ENCODE results near the gene PLEKHM1.
"Not testable (repeated sequence)": the region's sequence is repeated elsewhere in the genome, so short reads cannot be mapped to it uniquely, and the experiment has no call there.

PLEKHM1 gene

DNA sequence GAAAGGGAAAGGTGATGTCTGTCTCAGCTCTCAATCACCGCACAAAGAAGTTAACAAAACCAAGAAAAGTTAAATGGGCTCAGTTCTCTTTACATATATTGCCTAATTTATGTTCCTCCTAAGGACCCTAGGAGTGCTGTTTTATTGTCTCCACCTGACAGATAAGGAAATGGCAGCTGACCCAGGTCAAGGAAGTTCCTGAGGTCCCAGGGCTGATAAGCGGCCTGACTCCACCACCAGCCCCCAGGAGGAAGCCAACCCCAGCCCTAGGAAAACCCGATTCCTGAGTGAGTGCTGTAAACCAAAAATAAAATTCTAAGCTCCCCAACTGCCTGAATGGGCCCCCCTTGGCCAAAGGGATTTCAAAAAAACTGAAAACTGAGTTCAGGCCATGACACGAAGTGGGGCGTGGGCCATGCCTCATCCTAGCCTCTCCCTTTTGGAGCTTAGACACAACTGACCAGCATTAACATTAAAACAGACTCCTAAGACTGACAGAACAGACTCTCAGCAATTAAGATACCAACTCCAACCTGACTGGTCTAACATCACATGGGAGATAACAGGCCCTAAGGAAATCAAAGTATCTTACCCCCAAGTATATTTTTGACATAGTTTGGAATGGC is 6.8 kb downstream of the PLEKHM1 start:
- WGBS (ENCODE audit: insufficient coverage) = 25% methylated on average over 2 of the region's 5 CpGs
- H3K27ac ChIP-seq (ENCODE audit: insufficient read depth in 1 of 2, low read depth in 1 of 2, low read length in 2 of 2, poor library complexity in 1 of 2, severe bottlenecking in 2 of 2); H3K9me3 ChIP-seq (ENCODE audit: control extremely low read depth in 1 of 5, control insufficient read depth in 4 of 5, insufficient read depth in 2 of 5, low read depth in 1 of 5, low read length in 4 of 5): not testable (repeated sequence)

GRCh38 chr17:45483177-45483576 is 7.3 kb downstream of the PLEKHM1 start:
- H3K36me3 ChIP-seq (ENCODE audit: control insufficient read depth in 4 of 4, insufficient read depth in 4 of 4, low read length in 3 of 4); H3K4me3 ChIP-seq (ENCODE audit: control insufficient read depth in 1 of 7, extremely low read depth in 1 of 7, insufficient read depth in 4 of 7, low read depth in 2 of 7, low read length in 6 of 7); H3K27me3 ChIP-seq (replicated peaks in 2 of 5; ENCODE audit: control insufficient read depth in 4 of 5, insufficient read depth in 5 of 5, low read length in 4 of 5); DNase-seq; POLR2A ChIA-PET; H3K9me3 ChIP-seq (ENCODE audit: control extremely low read depth in 1 of 5, control insufficient read depth in 4 of 5, insufficient read depth in 2 of 5, low read depth in 1 of 5, low read length in 4 of 5); H3K27ac ChIP-seq (ENCODE audit: insufficient read depth in 1 of 2, low read depth in 1 of 2, low read length in 2 of 2, poor library complexity in 1 of 2, severe bottlenecking in 2 of 2): not testable (repeated sequence)
- WGBS (ENCODE audit: insufficient coverage) = no CpG with 5 or more reads among the region's 3 CpGs
- CTCF ChIA-PET = interaction anchor here (0.5 kb wide), 1 partner anchor 109 kb away, joined by 4 read pairs; no protein-coding TSS in a partner anchor
- H3K4me1 ChIP-seq (ENCODE audit: control extremely low read depth in 1 of 4, control insufficient read depth in 4 of 4, insufficient read depth in 4 of 4, low read length in 3 of 4) = peaks cover 0 to 29% (median 24%) of the 10 kb centered on the region in 4 experiments

More for the DNA sequence above, 6.8 kb downstream of the PLEKHM1 start:
- H3K27me3 ChIP-seq (replicated peaks in 2 of 5; ENCODE audit: control insufficient read depth in 4 of 5, insufficient read depth in 5 of 5, low read length in 4 of 5); POLR2A ChIA-PET; DNase-seq; H3K36me3 ChIP-seq (ENCODE audit: control insufficient read depth in 4 of 4, insufficient read depth in 4 of 4, low read length in 3 of 4): not testable (repeated sequence)
- CTCF ChIA-PET = interaction anchor here (0.5 kb wide), 1 partner anchor 108 kb away, joined by 4 read pairs; no protein-coding TSS in a partner anchor
- Histone ChIP-seq H3K4me1 (ENCODE audit: control extremely low read depth in 1 of 4, control insufficient read depth in 4 of 4, insufficient read depth in 4 of 4, low read length in 3 of 4) (peaks cover 0 to 29% (median 24%) of the 10 kb centered on the region in 4 experiments), H3K4me3 (ENCODE audit: control insufficient read depth in 1 of 7, extremely low read depth in 1 of 7, insufficient read depth in 4 of 7, low read depth in 2 of 7, low read length in 6 of 7) (peak overlapping the region in 1 of 7 experiments; percentile 19)

DNA sequence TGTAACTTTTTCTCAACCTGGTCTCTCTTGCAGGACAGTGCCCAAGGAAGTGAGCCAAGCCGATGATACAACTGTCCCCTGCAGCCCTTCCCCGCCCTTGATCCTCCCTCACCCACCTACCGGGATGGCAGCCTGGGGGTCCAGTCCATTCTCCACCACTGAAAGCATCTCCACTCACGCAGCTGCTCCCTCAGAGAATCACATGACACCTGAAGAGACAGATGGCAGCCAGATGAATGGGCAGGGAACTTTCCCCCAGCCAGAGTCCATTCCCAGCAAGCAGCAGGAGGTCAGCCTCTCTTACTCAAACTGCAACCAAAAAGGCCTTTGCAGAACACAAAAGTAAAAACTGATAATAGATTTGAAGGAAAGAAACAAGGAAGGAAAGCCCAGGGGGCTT is 8.2 kb downstream of the PLEKHM1 start:
- WGBS (ENCODE audit: insufficient coverage) = no CpG with 5 or more reads among the region's 4 CpGs
- H3K4me3 ChIP-seq (ENCODE audit: control insufficient read depth in 1 of 7, extremely low read depth in 1 of 7, insufficient read depth in 4 of 7, low read depth in 2 of 7, low read length in 6 of 7); H3K9me3 ChIP-seq (ENCODE audit: control extremely low read depth in 1 of 5, control insufficient read depth in 4 of 5, insufficient read depth in 2 of 5, low read depth in 1 of 5, low read length in 4 of 5); H3K27ac ChIP-seq (ENCODE audit: insufficient read depth in 1 of 2, low read depth in 1 of 2, low read length in 2 of 2, poor library complexity in 1 of 2, severe bottlenecking in 2 of 2); H3K36me3 ChIP-seq (ENCODE audit: control insufficient read depth in 4 of 4, insufficient read depth in 4 of 4, low read length in 3 of 4); H3K27me3 ChIP-seq (replicated peaks in 2 of 5; ENCODE audit: control insufficient read depth in 4 of 5, insufficient read depth in 5 of 5, low read length in 4 of 5); CTCF ChIA-PET; DNase-seq; POLR2A ChIA-PET: not testable (repeated sequence)
- peaks cover 0 to 23% (median 19%) of the 10 kb centered on the region in 4 experiments for H3K4me1 ChIP-seq (ENCODE audit: control extremely low read depth in 1 of 4, control insufficient read depth in 4 of 4, insufficient read depth in 4 of 4, low read length in 3 of 4)

GRCh38 chr17:45475436-45475835 is 15.1 kb downstream of the PLEKHM1 start:
- WGBS (ENCODE audit: insufficient coverage) = 96% methylated on average over 5 of the region's 14 CpGs
- POLR2A ChIA-PET; H3K9me3 ChIP-seq (ENCODE audit: control extremely low read depth in 1 of 5, control insufficient read depth in 4 of 5, insufficient read depth in 2 of 5, low read depth in 1 of 5, low read length in 4 of 5); CTCF ChIA-PET; H3K4me1 ChIP-seq (ENCODE audit: control extremely low read depth in 1 of 4, control insufficient read depth in 4 of 4, insufficient read depth in 4 of 4, low read length in 3 of 4); H3K27me3 ChIP-seq (replicated peaks in 2 of 5; ENCODE audit: control insufficient read depth in 4 of 5, insufficient read depth in 5 of 5, low read length in 4 of 5); DNase-seq; H3K4me3 ChIP-seq (ENCODE audit: control insufficient read depth in 1 of 7, extremely low read depth in 1 of 7, insufficient read depth in 4 of 7, low read depth in 2 of 7, low read length in 6 of 7); H3K27ac ChIP-seq (ENCODE audit: insufficient read depth in 1 of 2, low read depth in 1 of 2, low read length in 2 of 2, poor library complexity in 1 of 2, severe bottlenecking in 2 of 2): not testable (repeated sequence)
- peaks cover 0 to 24% (median 13%) of the 10 kb centered on the region in 4 experiments for H3K36me3 ChIP-seq (ENCODE audit: control insufficient read depth in 4 of 4, insufficient read depth in 4 of 4, low read length in 3 of 4)

GRCh38 chr17:45472249-45472648 is 18.3 kb downstream of the PLEKHM1 start:
- H3K36me3 ChIP-seq (ENCODE audit: control insufficient read depth in 4 of 4, insufficient read depth in 4 of 4, low read length in 3 of 4) = peaks cover 0 to 32% (median 8%) of the 10 kb centered on the region in 4 experiments
- POLR2A ChIA-PET; H3K9me3 ChIP-seq (ENCODE audit: control extremely low read depth in 1 of 5, control insufficient read depth in 4 of 5, insufficient read depth in 2 of 5, low read depth in 1 of 5, low read length in 4 of 5): not testable (repeated sequence)

DNA sequence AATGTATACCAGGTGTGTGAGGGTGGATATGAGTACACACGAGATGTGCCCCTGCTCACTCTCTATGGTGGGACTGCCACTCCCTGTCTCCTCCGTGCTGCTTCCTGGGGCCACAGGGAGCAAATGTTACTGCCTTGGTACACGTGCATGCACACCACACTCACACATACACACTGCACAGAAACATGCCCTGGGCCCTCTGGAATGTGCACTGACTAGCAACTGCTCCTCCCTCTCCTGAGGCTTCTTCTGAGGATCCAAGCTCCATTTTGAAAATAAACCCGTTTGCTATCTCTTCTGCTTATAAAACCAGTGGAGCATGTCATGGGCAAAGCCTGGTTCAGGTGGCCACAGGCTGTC is 21.3 kb downstream of the PLEKHM1 start:
- peaks cover 0 to 22% (median 6%) of the 10 kb centered on the region in 4 experiments for H3K36me3 ChIP-seq (ENCODE audit: control insufficient read depth in 4 of 4, insufficient read depth in 4 of 4, low read length in 3 of 4)
- H3K27ac ChIP-seq (ENCODE audit: insufficient read depth in 1 of 2, low read depth in 1 of 2, low read length in 2 of 2, poor library complexity in 1 of 2, severe bottlenecking in 2 of 2); DNase-seq; H3K4me3 ChIP-seq (ENCODE audit: control insufficient read depth in 1 of 7, extremely low read depth in 1 of 7, insufficient read depth in 4 of 7, low read depth in 2 of 7, low read length in 6 of 7); H3K27me3 ChIP-seq (replicated peaks in 2 of 5; ENCODE audit: control insufficient read depth in 4 of 5, insufficient read depth in 5 of 5, low read length in 4 of 5); H3K4me1 ChIP-seq (ENCODE audit: control extremely low read depth in 1 of 4, control insufficient read depth in 4 of 4, insufficient read depth in 4 of 4, low read length in 3 of 4); H3K9me3 ChIP-seq (ENCODE audit: control extremely low read depth in 1 of 5, control insufficient read depth in 4 of 5, insufficient read depth in 2 of 5, low read depth in 1 of 5, low read length in 4 of 5); CTCF ChIA-PET; POLR2A ChIA-PET: not testable (repeated sequence)
- WGBS (ENCODE audit: insufficient coverage) = 85% methylated on average over 2 of the region's 4 CpGs

More at GRCh38 chr17:45472249-45472648, 18.3 kb downstream of the PLEKHM1 start:
- H3K4me1 ChIP-seq (ENCODE audit: control extremely low read depth in 1 of 4, control insufficient read depth in 4 of 4, insufficient read depth in 4 of 4, low read length in 3 of 4); H3K4me3 ChIP-seq (ENCODE audit: control insufficient read depth in 1 of 7, extremely low read depth in 1 of 7, insufficient read depth in 4 of 7, low read depth in 2 of 7, low read length in 6 of 7); H3K27me3 ChIP-seq (replicated peaks in 2 of 5; ENCODE audit: control insufficient read depth in 4 of 5, insufficient read depth in 5 of 5, low read length in 4 of 5); DNase-seq; H3K27ac ChIP-seq (ENCODE audit: insufficient read depth in 1 of 2, low read depth in 1 of 2, low read length in 2 of 2, poor library complexity in 1 of 2, severe bottlenecking in 2 of 2); CTCF ChIA-PET: not testable (repeated sequence)
- WGBS (ENCODE audit: insufficient coverage) = 100% methylated on average over 1 of the region's 3 CpGs

DNA sequence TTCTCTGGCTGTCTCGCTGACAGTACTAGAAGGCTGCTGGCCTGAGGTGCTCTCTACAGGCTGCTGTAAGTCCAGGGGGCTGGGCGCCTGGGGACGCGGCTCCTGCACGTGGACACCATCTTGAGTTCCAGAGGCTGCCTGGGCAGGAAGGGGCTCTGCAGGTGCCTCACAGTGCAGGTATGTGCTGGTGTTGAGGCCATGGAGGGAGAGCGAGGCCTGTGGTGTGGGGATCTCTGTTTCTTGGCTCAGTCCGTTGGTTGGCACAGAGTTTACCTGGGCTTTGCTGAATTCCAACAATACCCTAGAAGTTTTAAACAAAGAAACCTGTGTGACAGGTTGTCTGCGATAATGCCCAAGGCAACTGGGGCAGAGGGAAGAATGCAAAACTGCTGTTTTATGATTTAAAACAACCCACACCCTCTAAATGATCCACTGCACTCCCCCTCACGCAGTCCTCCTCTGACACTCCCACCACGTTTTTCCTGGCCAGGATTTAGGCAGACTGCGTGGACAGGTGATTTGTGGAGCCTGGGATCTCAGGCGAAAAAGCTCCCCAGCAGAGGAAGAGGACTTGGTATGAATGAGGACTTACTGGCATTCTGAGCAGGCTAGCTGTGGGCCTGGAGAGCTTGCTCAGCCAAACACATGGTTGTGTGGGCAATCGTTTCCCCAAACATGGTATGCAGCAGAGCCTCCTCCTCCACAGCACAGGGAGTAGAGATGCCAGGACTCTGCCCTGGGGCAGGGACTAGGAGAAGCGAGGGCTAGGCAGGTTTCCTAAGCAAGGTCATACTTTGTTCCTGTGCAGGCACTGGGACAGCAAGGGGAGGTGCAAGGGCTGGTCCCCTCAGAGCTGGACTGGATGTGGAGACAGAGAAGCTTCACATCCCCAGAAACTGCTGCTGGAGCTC is 22.0 kb downstream of the PLEKHM1 start:
- H3K27ac ChIP-seq (ENCODE audit: insufficient read depth in 1 of 2, low read depth in 1 of 2, low read length in 2 of 2, poor library complexity in 1 of 2, severe bottlenecking in 2 of 2); POLR2A ChIA-PET; H3K27me3 ChIP-seq (replicated peaks in 2 of 5; ENCODE audit: control insufficient read depth in 4 of 5, insufficient read depth in 5 of 5, low read length in 4 of 5); H3K9me3 ChIP-seq (ENCODE audit: control extremely low read depth in 1 of 5, control insufficient read depth in 4 of 5, insufficient read depth in 2 of 5, low read depth in 1 of 5, low read length in 4 of 5); DNase-seq; H3K4me1 ChIP-seq (ENCODE audit: control extremely low read depth in 1 of 4, control insufficient read depth in 4 of 4, insufficient read depth in 4 of 4, low read length in 3 of 4); H3K4me3 ChIP-seq (ENCODE audit: control insufficient read depth in 1 of 7, extremely low read depth in 1 of 7, insufficient read depth in 4 of 7, low read depth in 2 of 7, low read length in 6 of 7); CTCF ChIA-PET: not testable (repeated sequence)
- peaks cover 0 to 23% (median 6%) of the 10 kb centered on the region in 4 experiments for H3K36me3 ChIP-seq (ENCODE audit: control insufficient read depth in 4 of 4, insufficient read depth in 4 of 4, low read length in 3 of 4)
- 100% methylated on average over 2 of the region's 14 CpGs for WGBS (ENCODE audit: insufficient coverage)

All from common myeloid progenitor, CD34-positive (primary cell).